ENCODE data around the gene ZNF573. TPM values are rescaled to one million over a fixed set of nuclear protein-coding genes. Genes with fewer than 3 reads are reported as not detected.

The ZNF573 gene
- total RNA-seq, 1 experiment from 2014 or later: 3.1 TPM

DNA sequence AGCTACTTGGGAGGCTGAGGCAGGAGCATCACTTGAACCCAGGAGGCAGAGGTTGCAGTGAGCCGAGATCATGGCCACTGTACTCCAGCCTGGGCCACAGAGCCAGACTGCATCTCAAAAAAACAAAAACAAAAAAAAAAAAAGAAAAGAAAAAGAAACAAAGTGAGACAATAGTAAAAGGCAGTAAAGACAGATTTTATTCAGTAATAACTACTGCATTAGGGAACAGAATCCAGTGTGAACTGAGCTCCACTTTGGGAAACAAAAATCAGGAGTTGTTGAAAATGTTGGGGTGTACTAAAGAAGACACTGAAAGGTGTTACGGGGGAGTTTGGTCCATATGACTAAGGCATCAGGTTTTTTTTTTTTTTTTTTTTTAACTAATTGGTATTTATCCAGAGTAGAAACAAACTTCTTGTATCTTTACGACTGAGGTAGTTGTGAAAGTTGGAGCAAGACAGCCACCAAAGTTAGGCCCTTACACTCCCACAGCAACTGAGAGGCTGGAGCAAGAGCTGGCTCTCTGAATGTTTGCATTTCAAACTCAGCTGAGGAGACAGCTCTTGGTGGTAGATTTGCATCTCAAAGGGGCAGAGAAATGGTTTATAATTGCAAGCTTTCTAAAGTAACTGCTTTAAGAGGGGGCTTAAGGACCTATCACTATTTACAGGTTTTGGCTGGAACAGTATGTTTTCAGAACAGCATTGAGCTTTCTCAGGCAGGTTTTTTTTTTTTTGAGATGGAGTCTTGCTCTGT is 84.1 kb downstream of the ZNF573 start:
- DNase-seq (ENCODE audit: low read depth): no peak

DNA sequence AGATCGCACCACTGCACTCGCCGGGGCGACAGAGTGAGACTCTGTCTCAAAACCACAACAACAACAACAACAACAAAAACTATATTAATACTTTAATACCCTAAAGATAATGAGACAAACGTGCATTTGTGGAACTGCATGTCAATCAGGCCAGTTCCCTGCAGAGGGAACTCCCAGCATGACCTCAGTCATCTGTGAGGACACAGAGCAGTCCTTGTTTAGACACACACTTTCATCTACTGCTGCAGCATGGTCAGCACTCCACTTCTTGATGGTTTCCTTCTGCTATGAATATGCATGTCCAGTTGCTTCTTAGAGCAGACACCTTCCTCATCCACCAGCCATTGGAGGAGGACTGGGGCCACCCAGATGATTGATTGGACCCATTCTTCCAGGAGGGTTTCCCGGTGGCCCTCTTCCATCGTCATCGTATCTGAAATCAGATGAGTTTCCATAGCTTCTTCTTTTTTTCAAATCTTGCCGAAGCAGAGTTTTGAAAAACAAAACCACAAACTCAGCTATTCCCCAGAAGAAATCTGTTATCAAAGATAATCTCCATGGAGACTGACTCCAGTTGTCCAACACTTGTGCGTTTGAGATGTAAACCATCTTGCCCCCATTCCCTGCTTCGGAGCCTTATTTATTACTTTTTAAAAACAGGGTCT is 86.3 kb downstream of the ZNF573 start:
- DNase-seq (ENCODE audit: low read depth): peak; percentile 42

DNA sequence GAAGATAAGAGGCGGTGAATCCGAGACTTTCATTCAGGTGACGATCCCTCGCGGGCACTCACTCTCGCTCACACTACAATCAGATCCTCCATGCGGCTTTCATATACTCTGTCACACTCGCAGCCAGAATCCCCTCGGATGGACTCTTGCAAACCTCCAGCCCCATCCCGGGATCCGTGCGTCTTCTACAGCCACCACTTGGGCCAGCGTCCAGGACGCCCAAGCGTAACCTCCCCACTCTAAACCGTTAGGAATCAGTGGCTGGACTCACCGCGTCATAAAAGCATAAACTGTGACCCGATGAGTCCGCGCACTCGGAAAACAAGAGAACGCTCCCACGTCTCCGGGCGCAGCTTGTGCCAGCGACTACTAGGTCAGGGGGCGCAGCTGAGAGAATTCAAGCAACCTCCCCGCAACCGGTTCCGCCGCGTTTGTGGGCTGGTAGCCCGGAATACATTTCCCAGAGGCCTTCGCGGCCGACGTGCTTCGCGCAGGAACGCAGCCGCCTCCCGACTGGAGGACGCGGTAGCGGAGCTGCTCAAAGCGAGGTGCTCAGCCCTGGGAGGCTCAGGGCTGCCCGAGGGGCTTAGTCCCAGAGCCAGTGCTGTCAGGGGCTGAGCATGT is 87.4 kb downstream of the ZNF573 start:
- DNase-seq (ENCODE audit: low read depth): peak; percentile 92

Other genes starting within 250 kb of the ZNF573 start
- gene ZNF571, start 184.8 kb downstream of the ZNF573 start, total RNA-seq (2014; rRNA removed; shearing (Covaris generic)): 2.6 and 4.2 TPM in 2 replicates
- 0.78 and 0.96 TPM in 2 replicates for gene ZNF540, start 184.7 kb downstream of the ZNF573 start, total RNA-seq (2014; rRNA removed; shearing (Covaris generic))
- 12.4 and 21.8 TPM in 2 replicates for gene ZFP30, start 124.1 kb downstream of the ZNF573 start, total RNA-seq (2014; rRNA removed; shearing (Covaris generic))
- 2.8 and 3.3 TPM in 2 replicates for gene ZNF607, start 59.8 kb downstream of the ZNF573 start, total RNA-seq (2014; rRNA removed; shearing (Covaris generic))
- not detected in 2 replicates for gene WDR87, start 127.0 kb upstream of the ZNF573 start, total RNA-seq (2014; rRNA removed; shearing (Covaris generic))
- 10.5 and 14.9 TPM in 2 replicates for gene SIPA1L3, start 127.6 kb upstream of the ZNF573 start, total RNA-seq (2014; rRNA removed; shearing (Covaris generic))

Measured in RPMI7951 (cell line).